GM20000 (cell line): ENCODE measurements around the gene KCNQ4.

Experiments used
- DNase-seq: peaks from one replicate; pipeline ENCODE4 v3.0.0; 2012; ENCODE audit warnings: low spot score
- CTCF ChIP-seq: IDR thresholded peaks from 2 replicates; pipeline ENCODE4 v1.5.1; 2012; ENCODE audit warnings: mild to moderate bottlenecking, control low read depth; ENCODE audit errors: extremely low read depth, missing control alignments

The KCNQ4 gene

GRCh38 chr1:40853885-40854170 is 70.2 kb downstream of the KCNQ4 start:
- DNase-seq: no peak

GRCh38 chr1:40855513-40855912 is 71.9 kb downstream of the KCNQ4 start:
- no peak for DNase-seq

More at GRCh38 chr1:40853885-40854170, 70.2 kb downstream of the KCNQ4 start:
- TF ChIP-seq CTCF: no peak

GRCh38 chr1:40856116-40856515 is 72.5 kb downstream of the KCNQ4 start:
- no peak for TF ChIP-seq CTCF
- no peak for DNase-seq

More at GRCh38 chr1:40855513-40855912, 71.9 kb downstream of the KCNQ4 start:
- TF ChIP-seq CTCF: no peak

- DNase-seq: no peak
- no peak for TF ChIP-seq CTCF
Observed at GRCh38 chr1:40856656-40857302, 73.2 kb downstream of the KCNQ4 start.

GRCh38 chr1:40857737-40858136 is 74.2 kb downstream of the KCNQ4 start:
- no peak for DNase-seq
- no peak for TF ChIP-seq CTCF

GRCh38 chr1:40858856-40859416 is 75.3 kb downstream of the KCNQ4 start:
- TF ChIP-seq CTCF: no peak
- no peak for DNase-seq

GRCh38 chr1:40860706-40861223 is 77.2 kb downstream of the KCNQ4 start:
- no peak for TF ChIP-seq CTCF
- DNase-seq: no peak
